ENCODE results near the gene MRAS.

DNA sequence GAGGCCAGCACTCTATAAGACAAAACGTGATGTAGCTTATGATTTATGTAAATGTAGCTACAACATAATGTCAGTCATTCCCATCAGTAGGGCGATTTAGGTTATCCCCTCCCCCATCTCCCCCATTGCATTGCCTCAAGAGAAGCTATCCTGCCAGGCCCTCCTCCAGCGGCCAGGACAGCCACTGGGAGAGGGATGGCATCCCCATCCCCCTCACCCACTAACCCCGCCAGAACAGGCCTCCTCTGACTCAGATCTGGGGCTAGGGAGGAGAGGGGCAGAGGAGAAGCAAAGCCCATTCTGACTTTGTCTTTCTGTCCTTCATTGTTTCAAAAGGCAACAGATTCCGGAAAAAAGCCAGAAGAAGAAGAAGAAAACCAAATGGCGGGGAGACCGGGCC, 53.5 kb downstream of the MRAS start:
- TF ChIP-seq, protein P1, sequence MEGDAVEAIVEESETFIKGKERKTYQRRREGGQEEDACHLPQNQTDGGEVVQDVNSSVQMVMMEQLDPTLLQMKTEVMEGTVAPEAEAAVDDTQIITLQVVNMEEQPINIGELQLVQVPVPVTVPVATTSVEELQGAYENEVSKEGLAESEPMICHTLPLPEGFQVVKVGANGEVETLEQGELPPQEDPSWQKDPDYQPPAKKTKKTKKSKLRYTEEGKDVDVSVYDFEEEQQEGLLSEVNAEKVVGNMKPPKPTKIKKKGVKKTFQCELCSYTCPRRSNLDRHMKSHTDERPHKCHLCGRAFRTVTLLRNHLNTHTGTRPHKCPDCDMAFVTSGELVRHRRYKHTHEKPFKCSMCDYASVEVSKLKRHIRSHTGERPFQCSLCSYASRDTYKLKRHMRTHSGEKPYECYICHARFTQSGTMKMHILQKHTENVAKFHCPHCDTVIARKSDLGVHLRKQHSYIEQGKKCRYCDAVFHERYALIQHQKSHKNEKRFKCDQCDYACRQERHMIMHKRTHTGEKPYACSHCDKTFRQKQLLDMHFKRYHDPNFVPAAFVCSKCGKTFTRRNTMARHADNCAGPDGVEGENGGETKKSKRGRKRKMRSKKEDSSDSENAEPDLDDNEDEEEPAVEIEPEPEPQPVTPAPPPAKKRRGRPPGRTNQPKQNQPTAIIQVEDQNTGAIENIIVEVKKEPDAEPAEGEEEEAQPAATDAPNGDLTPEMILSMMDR (IDR thresholded peaks at IDR 0.05; ENCODE audit: low read depth, low read length) = no peak
- TF ChIP-seq, protein P2, sequence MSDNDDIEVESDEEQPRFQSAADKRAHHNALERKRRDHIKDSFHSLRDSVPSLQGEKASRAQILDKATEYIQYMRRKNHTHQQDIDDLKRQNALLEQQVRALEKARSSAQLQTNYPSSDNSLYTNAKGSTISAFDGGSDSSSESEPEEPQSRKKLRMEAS (IDR thresholded peaks at IDR 0.05; ENCODE audit: low read depth, low read length) = no peak
- TF ChIP-seq POLR2A (IDR thresholded peaks at IDR 0.05; ENCODE audit: extremely low read depth, insufficient read length) = no peak
- TF ChIP-seq MYC (IDR thresholded peaks at IDR 0.05; ENCODE audit: low read depth, low read length) = no peak

Data from NB4 (cell line).